HUES6 (cell line): ENCODE measurements around the gene RNASEH2A.

ENCODE experiments used
- H3K27ac ChIP-seq: 2 replicates; pipeline ENCODE4 v1.7.0; 2013; ENCODE audit warnings: low read depth, mild to moderate bottlenecking, low read length, inconsistent platforms
- H3K27me3 ChIP-seq: 2 replicates; pipeline ENCODE4 v1.6.1; 2013; ENCODE audit warnings: low read length; ENCODE audit not compliant: control insufficient read depth, insufficient read depth
- H3K36me3 ChIP-seq: 2 replicates; pipeline ENCODE4 v1.6.1; 2013; ENCODE audit warnings: low read length; ENCODE audit not compliant: control insufficient read depth, insufficient read depth
- H3K4me1 ChIP-seq: 2 replicates; pipeline ENCODE4 v1.6.1; 2013; ENCODE audit warnings: low read length; ENCODE audit not compliant: control insufficient read depth, insufficient read depth
- H3K4me3 ChIP-seq: 2 replicates; pipeline ENCODE4 v1.5.1; 2013; ENCODE audit warnings: low read depth, low read length
- H3K9ac ChIP-seq: one replicate; pipeline ENCODE4 v1.6.1; 2013; ENCODE audit warnings: mild to moderate bottlenecking, low read length
- H3K9me3 ChIP-seq: 2 replicates; pipeline ENCODE4 v1.6.1; 2013; ENCODE audit warnings: low read depth, low read length; ENCODE audit not compliant: control insufficient read depth, insufficient read depth

The RNASEH2A gene

DNA sequence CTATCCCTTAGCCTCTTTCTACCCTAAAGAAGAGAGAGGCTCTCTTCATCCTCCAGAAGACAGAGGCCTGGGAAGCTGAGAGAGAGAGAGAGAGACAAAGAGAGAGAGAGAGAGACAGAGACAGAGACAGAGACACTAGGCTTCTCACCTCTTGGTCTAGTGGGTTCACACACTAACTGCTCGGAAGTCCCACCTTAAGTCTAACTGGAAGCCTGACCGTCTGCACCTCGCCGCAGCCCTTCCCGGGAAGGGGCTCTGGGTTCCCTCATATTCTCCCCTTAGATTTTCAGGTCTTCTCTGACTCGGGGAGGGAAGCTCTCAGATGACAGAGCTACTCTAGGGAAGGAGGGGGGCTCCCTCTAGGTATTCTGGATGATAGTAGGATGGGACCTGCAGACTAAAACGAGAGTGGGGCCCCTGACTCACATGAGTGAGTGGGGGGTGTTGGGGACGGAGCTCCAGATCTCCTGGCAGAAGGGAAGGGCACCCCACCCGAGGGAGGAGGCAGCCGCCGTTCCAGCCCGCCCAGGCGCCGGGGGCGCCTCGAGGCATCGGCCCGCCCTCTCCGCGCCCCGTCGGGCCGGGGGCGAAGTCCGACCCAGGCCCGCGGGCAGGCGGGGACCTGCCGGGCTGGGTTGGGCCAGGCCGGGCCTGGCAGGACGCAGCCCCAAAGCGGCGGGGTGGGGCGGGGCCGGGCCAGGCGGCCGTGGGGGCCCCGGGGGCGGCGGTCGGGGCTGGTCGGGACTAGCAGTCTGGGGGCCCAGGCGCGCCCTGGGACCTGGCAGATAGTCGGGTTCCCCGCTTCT, 17.1 kb upstream of the RNASEH2A start:
- H3K36me3 ChIP-seq = no peaks in the 10 kb centered on the region
- peak overlapping the region; percentile 57; the same call in 1 of the 2 replicates for H3K27ac ChIP-seq
- H3K4me3 ChIP-seq = peak overlapping the region; percentile 65
- H3K9me3 ChIP-seq = no peaks in the 10 kb centered on the region
- H3K27me3 ChIP-seq = peaks cover 7% of the 10 kb centered on the region; the same call in 1 of the 2 replicates
- H3K9ac ChIP-seq = peak overlapping the region; percentile 54
- H3K4me1 ChIP-seq = peaks cover 42% of the 10 kb centered on the region

DNA sequence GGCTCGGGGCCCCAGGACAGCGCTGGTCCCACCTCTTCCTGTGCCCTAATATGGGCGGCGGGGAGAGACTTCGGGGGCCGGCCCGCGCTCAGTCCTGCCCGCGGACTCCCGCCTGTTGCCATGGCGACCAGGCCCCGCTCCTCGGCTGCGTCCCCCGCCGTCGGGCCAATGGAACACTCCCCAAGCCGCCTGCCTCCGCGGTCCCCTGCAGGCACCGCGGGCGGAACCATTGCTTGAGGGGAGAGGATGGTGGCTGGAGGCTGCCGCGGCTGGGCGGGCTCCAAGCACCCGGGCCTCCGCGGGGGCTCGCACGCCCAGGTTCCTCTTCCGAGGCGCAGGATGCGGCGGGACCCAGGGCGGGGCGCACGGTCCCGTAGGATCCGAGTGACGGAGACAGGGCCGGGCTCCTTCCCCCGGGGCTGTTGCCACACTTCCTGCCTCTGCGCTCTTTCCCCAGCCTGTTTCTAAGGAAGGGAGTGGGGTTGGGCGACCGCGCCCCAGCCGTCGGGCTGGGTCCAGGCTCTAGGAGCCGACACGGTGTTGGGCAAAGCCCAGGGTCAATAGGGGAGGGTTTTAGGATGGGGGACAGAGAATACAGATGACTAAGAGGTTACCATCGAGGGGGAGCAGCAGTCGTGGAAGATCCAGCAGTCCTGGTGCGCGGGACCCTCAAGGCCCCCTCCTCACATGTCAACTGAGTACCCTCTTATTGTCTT, 16.3 kb upstream of the RNASEH2A start:
- H3K4me1 ChIP-seq = peaks cover 41% of the 10 kb centered on the region
- no peaks in the 10 kb centered on the region for H3K9me3 ChIP-seq
- H3K9ac ChIP-seq = peak overlapping the region; percentile 54
- no peak overlapping the region for H3K27ac ChIP-seq
- peaks cover 7% of the 10 kb centered on the region; the same call in 1 of the 2 replicates for H3K27me3 ChIP-seq
- no peaks in the 10 kb centered on the region for H3K36me3 ChIP-seq
- H3K4me3 ChIP-seq = peak overlapping the region; percentile 65

DNA sequence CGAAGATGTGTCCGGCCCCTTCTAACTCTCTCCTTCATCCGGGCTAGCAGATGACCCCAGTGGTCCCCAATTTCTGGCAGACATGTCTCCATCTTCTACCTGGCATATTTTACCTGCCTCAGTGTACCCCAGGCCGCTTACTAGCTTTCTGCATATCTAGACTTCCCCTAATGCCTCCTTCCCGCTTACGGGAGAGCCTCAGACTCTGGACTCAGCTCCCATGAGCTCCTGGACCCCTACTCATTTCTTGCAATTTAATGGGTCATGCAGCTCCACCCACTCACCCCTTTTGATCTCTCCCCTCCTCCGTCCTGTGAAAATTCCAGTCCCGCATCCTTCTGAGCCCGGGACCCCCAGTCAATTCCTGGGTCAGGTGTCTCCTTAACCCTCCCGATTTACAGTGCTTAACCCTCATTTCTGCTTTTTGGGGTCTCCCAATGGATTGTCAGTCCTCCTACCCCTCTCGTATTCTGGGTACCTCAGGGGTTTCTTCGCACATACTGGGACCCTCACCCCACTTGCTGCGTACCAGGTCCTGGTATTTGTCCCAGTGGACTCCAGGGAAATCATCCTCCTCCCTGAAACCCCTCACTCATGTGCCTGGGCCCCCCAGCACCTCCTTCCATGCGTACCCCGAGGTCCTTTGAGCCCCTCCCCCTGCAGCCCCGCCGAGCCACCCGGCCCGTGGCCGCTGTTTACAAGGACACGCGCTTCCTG, 15.6 kb upstream of the RNASEH2A start:
- Histone ChIP-seq H3K36me3 (no peaks in the 10 kb centered on the region), H3K9ac (peak overlapping the region; percentile 54), H3K4me3 (peak overlapping the region; percentile 65), H3K4me1 (peaks cover 37% of the 10 kb centered on the region), H3K27ac (no peak overlapping the region; the same call in 1 of the 2 replicates), H3K9me3 (no peaks in the 10 kb centered on the region), H3K27me3 (peaks cover 7% of the 10 kb centered on the region; the same call in 1 of the 2 replicates)

DNA sequence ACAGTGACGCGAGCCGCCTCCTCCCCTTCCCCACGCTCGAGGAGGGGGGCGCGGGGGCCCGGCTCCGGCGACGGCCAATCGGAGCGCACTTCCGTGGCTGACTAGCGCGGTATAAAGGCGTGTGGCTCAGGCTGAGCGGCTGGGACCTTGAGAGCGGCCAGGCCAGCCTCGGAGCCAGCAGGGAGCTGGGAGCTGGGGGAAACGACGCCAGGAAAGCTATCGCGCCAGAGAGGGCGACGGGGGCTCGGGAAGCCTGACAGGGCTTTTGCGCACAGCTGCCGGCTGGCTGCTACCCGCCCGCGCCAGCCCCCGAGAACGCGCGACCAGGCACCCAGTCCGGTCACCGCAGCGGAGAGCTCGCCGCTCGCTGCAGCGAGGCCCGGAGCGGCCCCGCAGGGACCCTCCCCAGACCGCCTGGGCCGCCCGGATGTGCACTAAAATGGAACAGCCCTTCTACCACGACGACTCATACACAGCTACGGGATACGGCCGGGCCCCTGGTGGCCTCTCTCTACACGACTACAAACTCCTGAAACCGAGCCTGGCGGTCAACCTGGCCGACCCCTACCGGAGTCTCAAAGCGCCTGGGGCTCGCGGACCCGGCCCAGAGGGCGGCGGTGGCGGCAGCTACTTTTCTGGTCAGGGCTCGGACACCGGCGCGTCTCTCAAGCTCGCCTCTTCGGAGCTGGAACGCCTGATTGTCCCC, 14.9 kb upstream of the RNASEH2A start, which contains the start of gene JUNB:
Gene JUNB (plus strand): TSS at position 142 of the 706 bp plus-strand sequence. CDS start 286 bp downstream, at position 428.
- Histone ChIP-seq H3K27ac (peak within 1 kb of the TSS; percentile 35; the same call in 1 of the 2 replicates), H3K4me3 (peak within 1 kb of the TSS; percentile 65), H3K4me1 (peaks cover 38% of the 10 kb centered on the region), H3K27me3 (peaks cover 7% of the 10 kb centered on the region; the same call in 1 of the 2 replicates), H3K9me3 (no peaks in the 10 kb centered on the region), H3K36me3 (no peaks in the 10 kb centered on the region), H3K9ac (peak within 1 kb of the TSS; percentile 55)

DNA sequence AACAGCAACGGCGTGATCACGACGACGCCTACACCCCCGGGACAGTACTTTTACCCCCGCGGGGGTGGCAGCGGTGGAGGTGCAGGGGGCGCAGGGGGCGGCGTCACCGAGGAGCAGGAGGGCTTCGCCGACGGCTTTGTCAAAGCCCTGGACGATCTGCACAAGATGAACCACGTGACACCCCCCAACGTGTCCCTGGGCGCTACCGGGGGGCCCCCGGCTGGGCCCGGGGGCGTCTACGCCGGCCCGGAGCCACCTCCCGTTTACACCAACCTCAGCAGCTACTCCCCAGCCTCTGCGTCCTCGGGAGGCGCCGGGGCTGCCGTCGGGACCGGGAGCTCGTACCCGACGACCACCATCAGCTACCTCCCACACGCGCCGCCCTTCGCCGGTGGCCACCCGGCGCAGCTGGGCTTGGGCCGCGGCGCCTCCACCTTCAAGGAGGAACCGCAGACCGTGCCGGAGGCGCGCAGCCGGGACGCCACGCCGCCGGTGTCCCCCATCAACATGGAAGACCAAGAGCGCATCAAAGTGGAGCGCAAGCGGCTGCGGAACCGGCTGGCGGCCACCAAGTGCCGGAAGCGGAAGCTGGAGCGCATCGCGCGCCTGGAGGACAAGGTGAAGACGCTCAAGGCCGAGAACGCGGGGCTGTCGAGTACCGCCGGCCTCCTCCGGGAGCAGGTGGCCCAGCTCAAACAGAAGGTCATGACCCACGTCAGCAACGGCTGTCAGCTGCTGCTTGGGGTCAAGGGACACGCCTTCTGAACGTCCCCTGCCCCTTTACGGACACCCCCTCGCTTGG, 14.1 kb upstream of the RNASEH2A start:
- no peaks in the 10 kb centered on the region for H3K9me3 ChIP-seq
- peaks cover 38% of the 10 kb centered on the region for H3K4me1 ChIP-seq
- H3K4me3 ChIP-seq = peak overlapping the region; percentile 65
- H3K36me3 ChIP-seq = no peaks in the 10 kb centered on the region
- peaks cover 7% of the 10 kb centered on the region; the same call in 1 of the 2 replicates for H3K27me3 ChIP-seq
- peak overlapping the region; percentile 55 for H3K9ac ChIP-seq
- H3K27ac ChIP-seq = peak overlapping the region; percentile 35; the same call in 1 of the 2 replicates

DNA sequence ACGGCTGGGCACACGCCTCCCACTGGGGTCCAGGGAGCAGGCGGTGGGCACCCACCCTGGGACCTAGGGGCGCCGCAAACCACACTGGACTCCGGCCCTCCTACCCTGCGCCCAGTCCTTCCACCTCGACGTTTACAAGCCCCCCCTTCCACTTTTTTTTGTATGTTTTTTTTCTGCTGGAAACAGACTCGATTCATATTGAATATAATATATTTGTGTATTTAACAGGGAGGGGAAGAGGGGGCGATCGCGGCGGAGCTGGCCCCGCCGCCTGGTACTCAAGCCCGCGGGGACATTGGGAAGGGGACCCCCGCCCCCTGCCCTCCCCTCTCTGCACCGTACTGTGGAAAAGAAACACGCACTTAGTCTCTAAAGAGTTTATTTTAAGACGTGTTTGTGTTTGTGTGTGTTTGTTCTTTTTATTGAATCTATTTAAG, 13.5 kb upstream of the RNASEH2A start:
- no peaks in the 10 kb centered on the region for H3K36me3 ChIP-seq
- H3K4me1 ChIP-seq = peaks cover 38% of the 10 kb centered on the region
- peak overlapping the region; percentile 55 for H3K9ac ChIP-seq
- H3K27me3 ChIP-seq = peaks cover 7% of the 10 kb centered on the region; the same call in 1 of the 2 replicates
- peak overlapping the region; percentile 65 for H3K4me3 ChIP-seq
- peak overlapping the region; percentile 94; the same call in 1 of the 2 replicates for H3K27ac ChIP-seq
- H3K9me3 ChIP-seq = no peaks in the 10 kb centered on the region

DNA sequence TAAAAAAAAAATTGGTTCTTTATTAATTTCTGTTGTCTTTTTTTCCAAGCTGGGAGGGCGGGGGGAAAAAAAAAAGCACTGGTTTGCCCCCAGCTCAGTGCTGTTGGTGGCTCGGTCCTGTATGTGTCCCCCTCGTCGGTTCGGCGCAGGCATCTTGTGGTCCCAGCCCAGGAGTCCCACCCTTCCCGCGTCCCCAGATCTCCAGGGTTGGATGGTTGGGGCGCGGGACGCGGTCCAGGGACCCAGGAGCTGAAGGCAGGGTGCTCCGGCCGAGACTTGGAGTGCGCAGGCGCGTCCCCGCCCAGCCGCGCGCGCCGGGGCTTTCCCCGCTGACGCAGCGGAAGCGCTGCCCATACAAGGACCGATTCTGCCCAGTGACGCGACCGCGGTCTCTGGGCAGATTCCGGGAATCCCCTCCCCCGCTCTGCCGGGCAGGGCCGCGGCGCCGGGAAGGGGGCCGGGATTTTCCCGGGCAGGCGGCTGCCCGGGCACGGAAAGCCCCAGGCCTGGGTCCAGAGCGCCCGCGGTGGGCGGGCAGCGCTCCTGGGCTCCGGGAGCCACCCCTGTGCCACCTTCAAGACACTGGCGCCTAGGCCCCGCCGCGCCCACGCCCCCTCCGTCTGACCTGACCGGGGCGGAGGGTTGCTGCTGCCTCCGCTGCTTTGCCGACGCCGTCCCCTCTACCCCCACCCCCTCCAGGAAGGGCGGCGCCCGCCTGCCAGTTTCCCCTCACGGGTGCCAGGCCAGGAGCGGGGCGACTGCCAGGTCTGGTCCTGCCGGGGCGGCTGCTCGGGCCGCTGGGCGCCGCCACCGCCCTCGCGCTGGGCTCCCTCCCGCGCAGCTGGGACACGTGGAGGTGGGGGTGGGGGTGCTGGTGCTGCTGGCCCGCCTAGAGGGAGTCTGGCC, 12.8 kb upstream of the RNASEH2A start:
- no peaks in the 10 kb centered on the region for H3K9me3 ChIP-seq
- H3K27me3 ChIP-seq = peaks cover 7% of the 10 kb centered on the region; the same call in 1 of the 2 replicates
- peak overlapping the region; percentile 94 for H3K27ac ChIP-seq
- H3K9ac ChIP-seq = peak overlapping the region; percentile 77
- H3K4me1 ChIP-seq = peaks cover 31% of the 10 kb centered on the region
- H3K36me3 ChIP-seq = peaks cover under 1% of the 10 kb centered on the region; the same call in 1 of the 2 replicates
- peak overlapping the region; percentile 65 for H3K4me3 ChIP-seq

DNA sequence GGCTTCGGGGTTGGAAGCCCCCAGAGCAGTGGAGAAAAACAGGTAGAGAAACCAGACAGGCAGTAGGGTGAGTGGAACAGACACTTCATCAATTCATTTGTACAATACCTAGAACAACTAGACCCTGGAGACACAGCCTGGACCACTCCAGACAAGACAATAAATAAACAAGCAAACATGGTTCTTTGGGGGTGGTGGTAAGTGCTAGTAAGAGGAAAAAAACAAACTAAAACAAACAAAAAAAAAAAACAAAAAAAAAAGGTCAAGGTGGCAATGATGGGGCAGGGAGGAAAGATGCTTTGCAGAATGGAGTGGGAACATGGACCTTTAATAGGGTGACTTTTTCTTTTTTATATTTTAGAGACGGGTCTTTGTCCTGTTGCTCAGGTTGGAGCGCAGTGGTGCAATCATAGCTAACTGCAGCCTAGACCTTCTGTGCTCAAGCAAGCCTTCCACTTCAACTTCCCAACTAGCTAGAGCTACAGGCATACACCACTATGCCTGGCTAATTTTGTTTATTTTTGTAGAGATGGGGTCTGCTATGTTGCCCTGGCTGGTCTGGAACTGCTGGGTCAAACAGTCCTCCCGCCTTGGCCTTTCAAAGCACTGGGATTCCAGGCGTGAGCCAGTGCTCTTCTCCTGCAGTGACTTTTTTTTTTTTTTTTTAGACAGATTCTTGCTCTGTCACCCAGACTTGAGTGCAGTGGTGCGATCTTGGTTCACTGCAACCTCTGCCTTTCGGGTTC, 12.0 kb upstream of the RNASEH2A start:
- H3K9ac ChIP-seq = peak overlapping the region; percentile 77
- H3K9me3 ChIP-seq = no peaks in the 10 kb centered on the region
- H3K27ac ChIP-seq = peak overlapping the region; percentile 94
- peaks cover 7% of the 10 kb centered on the region; the same call in 1 of the 2 replicates for H3K27me3 ChIP-seq
- peaks cover 7% of the 10 kb centered on the region for H3K36me3 ChIP-seq
- peaks cover 23% of the 10 kb centered on the region for H3K4me1 ChIP-seq
- peak overlapping the region; percentile 65 for H3K4me3 ChIP-seq
